Tibial artery (tissue), 4 donors: ENCODE results near the gene MCF2L.

ENCODE experiments used
- DNase-seq, 2 donors: peaks; one replicate each; pipeline ENCODE4 v3.0.0-alpha.2; 2019
- H3K27ac ChIP-seq, 2 donors: fragments of 200-600 bp; sonication (generic) in 1 of 2; 1 replicate in 1 of 2; 2 replicates in 1 of 2; pipeline ENCODE4 v1.5.1; 2018 to 2019; ENCODE audit warnings: mild to moderate bottlenecking in 1 of 2
- H3K27me3 ChIP-seq, 2 donors: fragments of 200-600 bp; sonication (generic) in 1 of 2; one replicate each; pipeline versions ENCODE4 v1.5.1 to v1.6.0; 2016 to 2019
- H3K36me3 ChIP-seq, 3 donors: fragments of 200-600 bp; sonication (generic) in 2 of 3; one replicate each; pipeline ENCODE4 v1.5.1; 2016 to 2019; ENCODE audit warnings: mild to moderate bottlenecking in 2 of 3
- H3K4me1 ChIP-seq, 4 donors: fragments of 200-600 bp; sonication (generic) in 2 of 4; 1 replicate in 3 of 4; 2 replicates in 1 of 4; pipeline ENCODE4 v1.5.1; 2016 to 2019
- H3K4me3 ChIP-seq, 2 donors: fragments of 200-600 bp; sonication (generic) in 1 of 2; 1 replicate in 1 of 2; 2 replicates in 1 of 2; pipeline ENCODE4 v1.5.1; 2018 to 2019; ENCODE audit warnings: mild to moderate bottlenecking in 2 of 2
- H3K9me3 ChIP-seq, 3 donors: fragments of 200-600 bp; sonication (generic) in 1 of 3; one replicate each; pipeline ENCODE4 v1.5.1; 2016 to 2019
- intact Hi-C: fragments of 100-400 bp; cut with DNase I; formaldehyde crosslinking; loops from one replicate; pipeline ENCODE4 v1.15.0; 2023; ENCODE audit warnings: low total_unique reads
- TF ChIP-seq, protein P1 (sequence below), 2 experiments: fragments of 200-600 bp in 1 of 2; fragments of 450-650 bp in 1 of 2; IDR thresholded peaks; one replicate each; pipeline ENCODE4 v1.5.1; 2017 to 2019; ENCODE audit warnings: antibody characterized with exemption in 2 of 2, mild to moderate bottlenecking in 1 of 2, moderate library complexity in 1 of 2

The MCF2L gene

DNA sequence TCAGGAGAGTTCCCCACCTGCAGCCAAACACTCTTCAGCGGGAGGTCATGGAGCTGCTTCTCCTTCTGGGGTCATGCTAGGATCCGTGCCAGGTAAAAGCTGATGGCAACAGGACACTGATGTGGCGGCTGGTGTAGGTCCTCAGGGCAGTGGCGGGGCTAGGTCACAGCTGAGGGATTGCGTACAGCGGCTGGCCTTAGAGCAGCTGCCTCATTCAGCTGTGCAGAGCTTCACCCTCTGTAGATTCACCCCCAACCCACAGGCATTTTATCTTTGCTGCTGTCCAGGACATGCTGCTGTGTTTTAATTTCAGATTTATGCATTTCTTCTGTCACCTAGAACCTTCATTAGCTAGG is 2.3 kb downstream of the MCF2L start:
- Histone ChIP-seq H3K4me3 (no peak overlapping the region), H3K36me3 (no peaks in the 10 kb centered on the region), H3K4me1 (peaks cover 0 to 15% (median 12%) of the 10 kb centered on the region in 4 donors), H3K27ac (no peak overlapping the region), H3K9me3 (no peaks in the 10 kb centered on the region), H3K27me3 (peaks cover 0 to 69% of the 10 kb centered on the region in 2 donors)
- TF ChIP-seq, protein P1, sequence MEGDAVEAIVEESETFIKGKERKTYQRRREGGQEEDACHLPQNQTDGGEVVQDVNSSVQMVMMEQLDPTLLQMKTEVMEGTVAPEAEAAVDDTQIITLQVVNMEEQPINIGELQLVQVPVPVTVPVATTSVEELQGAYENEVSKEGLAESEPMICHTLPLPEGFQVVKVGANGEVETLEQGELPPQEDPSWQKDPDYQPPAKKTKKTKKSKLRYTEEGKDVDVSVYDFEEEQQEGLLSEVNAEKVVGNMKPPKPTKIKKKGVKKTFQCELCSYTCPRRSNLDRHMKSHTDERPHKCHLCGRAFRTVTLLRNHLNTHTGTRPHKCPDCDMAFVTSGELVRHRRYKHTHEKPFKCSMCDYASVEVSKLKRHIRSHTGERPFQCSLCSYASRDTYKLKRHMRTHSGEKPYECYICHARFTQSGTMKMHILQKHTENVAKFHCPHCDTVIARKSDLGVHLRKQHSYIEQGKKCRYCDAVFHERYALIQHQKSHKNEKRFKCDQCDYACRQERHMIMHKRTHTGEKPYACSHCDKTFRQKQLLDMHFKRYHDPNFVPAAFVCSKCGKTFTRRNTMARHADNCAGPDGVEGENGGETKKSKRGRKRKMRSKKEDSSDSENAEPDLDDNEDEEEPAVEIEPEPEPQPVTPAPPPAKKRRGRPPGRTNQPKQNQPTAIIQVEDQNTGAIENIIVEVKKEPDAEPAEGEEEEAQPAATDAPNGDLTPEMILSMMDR (IDR thresholded peaks at IDR 0.05) = no peak
- intact Hi-C loops = no loop called here
- DNase-seq = peak in 1 of 2 donors; percentile 48

DNA sequence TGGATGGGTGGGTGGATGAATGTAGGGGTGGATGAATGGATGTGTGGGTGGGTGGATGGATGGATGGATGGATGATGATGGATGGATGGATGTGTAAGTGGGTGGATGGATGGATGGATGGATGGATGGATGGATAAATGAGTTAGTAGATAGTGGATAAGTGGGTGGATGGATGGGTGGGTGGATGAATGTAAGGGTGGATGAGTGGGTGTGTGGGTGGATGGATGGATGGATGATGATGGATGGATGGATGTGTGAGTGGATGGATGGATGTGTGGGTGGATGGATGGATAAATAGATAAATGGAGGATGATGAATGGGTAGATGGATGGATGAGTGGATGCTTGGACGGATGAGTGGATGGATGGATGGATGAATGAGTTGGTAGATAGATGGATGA is 3.2 kb downstream of the MCF2L start:
- Histone ChIP-seq H3K36me3 (no peaks in the 10 kb centered on the region), H3K9me3 (no peaks in the 10 kb centered on the region), H3K4me1 (peaks cover 0 to 15% (median 12%) of the 10 kb centered on the region in 4 donors), H3K4me3 (no peak overlapping the region), H3K27ac (no peak overlapping the region), H3K27me3 (peaks cover 0 to 64% of the 10 kb centered on the region in 2 donors)
- no peak for DNase-seq
- intact Hi-C loops = no loop called here
- TF ChIP-seq, protein P1 (IDR thresholded peaks at IDR 0.05) = no peak

DNA sequence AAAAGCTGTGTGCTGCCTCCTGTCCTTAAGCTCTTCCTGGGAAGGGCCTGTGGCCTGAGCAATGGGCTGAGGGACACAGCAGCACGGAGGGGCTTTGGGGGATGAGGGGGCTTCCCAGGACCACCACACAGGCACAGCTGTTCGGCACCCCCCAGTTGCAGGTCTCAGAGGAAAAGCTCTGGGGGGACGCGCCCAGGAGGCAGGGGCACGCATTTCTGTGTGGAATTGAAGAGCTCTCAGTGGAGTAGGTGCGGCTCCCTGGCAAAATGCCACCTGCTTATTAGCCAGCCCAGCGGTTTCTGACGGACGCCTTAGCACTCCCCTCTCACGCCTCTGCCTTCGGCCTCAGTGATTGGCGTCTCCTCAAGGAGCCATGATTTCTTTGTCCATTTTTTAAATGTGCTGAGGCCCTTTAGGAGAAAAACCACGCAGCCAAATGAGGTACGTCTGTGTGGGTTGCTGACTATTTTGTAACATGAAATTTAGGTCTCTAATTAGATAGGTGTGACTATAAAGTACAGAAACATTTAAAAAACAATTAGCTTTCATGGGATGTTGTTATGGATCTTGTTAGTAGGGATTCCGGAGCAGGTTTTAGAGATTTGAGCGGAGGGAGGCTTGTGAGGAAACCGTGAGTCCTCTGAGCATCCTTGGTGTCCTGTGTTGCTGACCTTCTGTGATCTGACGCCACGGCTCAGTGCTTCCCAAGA is 4.0 kb downstream of the MCF2L start:
- TF ChIP-seq, protein P1 (IDR thresholded peaks at IDR 0.05) = no peak
- H3K4me1 ChIP-seq = peaks cover 0 to 15% (median 12%) of the 10 kb centered on the region in 4 donors
- peak in 1 of 2 donors; percentile 55 for DNase-seq
- no peak overlapping the region for H3K4me3 ChIP-seq
- no peaks in the 10 kb centered on the region for H3K9me3 ChIP-seq
- no peak overlapping the region for H3K27ac ChIP-seq
- peaks cover 0 to 59% of the 10 kb centered on the region in 2 donors for H3K27me3 ChIP-seq
- intact Hi-C loops = no loop called here
- H3K36me3 ChIP-seq = no peaks in the 10 kb centered on the region

DNA sequence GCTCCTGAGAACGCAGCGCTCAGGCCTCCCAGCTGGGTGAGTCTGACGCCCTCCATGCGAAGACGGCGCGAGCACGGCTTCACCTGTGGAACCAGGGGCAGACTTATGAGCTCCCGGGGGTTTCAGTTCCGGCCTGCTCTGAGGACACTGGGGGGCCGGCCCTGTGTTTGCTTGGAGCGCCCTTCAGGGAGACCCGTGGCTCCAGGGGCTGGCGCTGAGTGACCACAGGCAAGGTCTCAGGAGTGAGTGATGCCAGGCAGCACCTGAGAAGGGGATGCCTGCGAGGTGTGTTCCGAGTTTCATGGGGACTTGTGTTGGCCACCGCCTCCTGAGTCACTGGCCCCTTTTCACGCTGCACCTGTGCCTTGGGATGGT is 4.5 kb downstream of the MCF2L start:
- no peak for DNase-seq
- peaks cover 0 to 11% (median 8%) of the 10 kb centered on the region in 4 donors for H3K4me1 ChIP-seq
- no peak overlapping the region for H3K27ac ChIP-seq
- H3K27me3 ChIP-seq = peaks cover 0 to 56% of the 10 kb centered on the region in 2 donors
- intact Hi-C loops = no loop called here
- H3K4me3 ChIP-seq = no peak overlapping the region
- TF ChIP-seq, protein P1 (IDR thresholded peaks at IDR 0.05) = no peak
- no peaks in the 10 kb centered on the region for H3K9me3 ChIP-seq
- no peaks in the 10 kb centered on the region for H3K36me3 ChIP-seq

DNA sequence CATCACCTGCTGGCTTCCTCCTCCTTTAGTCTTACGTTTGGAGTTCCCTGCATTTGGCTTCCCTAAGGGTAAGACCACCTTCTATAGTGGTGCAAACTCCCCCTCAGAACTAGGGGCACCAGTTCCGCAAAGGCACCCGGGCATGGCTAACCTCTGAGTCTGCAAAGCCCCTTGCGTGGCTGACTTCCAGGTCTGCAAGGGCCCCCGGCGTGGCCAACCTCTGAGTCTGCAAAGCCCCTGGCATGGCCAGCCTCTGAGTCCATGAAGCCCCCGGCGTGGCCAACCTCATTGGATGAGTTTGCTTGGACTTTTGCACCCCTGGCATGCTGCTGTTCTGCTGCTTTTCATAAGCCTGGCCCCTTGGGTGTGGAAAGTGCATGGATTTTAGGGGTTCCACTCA is 5.1 kb downstream of the MCF2L start:
- TF ChIP-seq, protein P1 (IDR thresholded peaks at IDR 0.05) = no peak
- peaks cover 0 to 5% (median 3%) of the 10 kb centered on the region in 4 donors for H3K4me1 ChIP-seq
- intact Hi-C loops = no loop called here
- no peaks in the 10 kb centered on the region for H3K36me3 ChIP-seq
- H3K27ac ChIP-seq = no peak overlapping the region
- no peak overlapping the region for H3K4me3 ChIP-seq
- DNase-seq = no peak
- peaks cover 0 to 50% of the 10 kb centered on the region in 2 donors for H3K27me3 ChIP-seq
- H3K9me3 ChIP-seq = no peaks in the 10 kb centered on the region
